Caki2 (cell line): ENCODE data around the gene QPCT. TPM values are rescaled to one million over a fixed set of nuclear protein-coding genes. Genes with fewer than 3 reads are reported as not detected.
"Not testable (repeated sequence)": the region's sequence is repeated elsewhere in the genome, so short reads cannot be mapped to it uniquely, and the experiment has no call there.

Experiments used
- DNase-seq: peaks from one replicate; pipeline ENCODE4 v3.0.0-alpha.2; 2015; ENCODE audit warnings: low read depth
- in situ Hi-C: cut with HindIII; loops from 2 replicates; pipeline ENCODE4 v1.10.0; 2016; ENCODE audit warnings: low sequenced_read_pairs, low pct_unique_long_range_greater_than_20kb, mixed read lengths
- total RNA-seq: library from RNA; depleted of rRNA; stranded (reverse); fragments of >200 nt; shearing (Covaris generic); gene quantifications from 2 replicates; pipeline ENCODE4 v1.2.3, GENCODE V29; 2014; ENCODE audit warnings: low replicate concordance; rRNA removed

QPCT gene
- total RNA-seq, result 8.5 and 12.1 TPM in 2 replicates

DNA sequence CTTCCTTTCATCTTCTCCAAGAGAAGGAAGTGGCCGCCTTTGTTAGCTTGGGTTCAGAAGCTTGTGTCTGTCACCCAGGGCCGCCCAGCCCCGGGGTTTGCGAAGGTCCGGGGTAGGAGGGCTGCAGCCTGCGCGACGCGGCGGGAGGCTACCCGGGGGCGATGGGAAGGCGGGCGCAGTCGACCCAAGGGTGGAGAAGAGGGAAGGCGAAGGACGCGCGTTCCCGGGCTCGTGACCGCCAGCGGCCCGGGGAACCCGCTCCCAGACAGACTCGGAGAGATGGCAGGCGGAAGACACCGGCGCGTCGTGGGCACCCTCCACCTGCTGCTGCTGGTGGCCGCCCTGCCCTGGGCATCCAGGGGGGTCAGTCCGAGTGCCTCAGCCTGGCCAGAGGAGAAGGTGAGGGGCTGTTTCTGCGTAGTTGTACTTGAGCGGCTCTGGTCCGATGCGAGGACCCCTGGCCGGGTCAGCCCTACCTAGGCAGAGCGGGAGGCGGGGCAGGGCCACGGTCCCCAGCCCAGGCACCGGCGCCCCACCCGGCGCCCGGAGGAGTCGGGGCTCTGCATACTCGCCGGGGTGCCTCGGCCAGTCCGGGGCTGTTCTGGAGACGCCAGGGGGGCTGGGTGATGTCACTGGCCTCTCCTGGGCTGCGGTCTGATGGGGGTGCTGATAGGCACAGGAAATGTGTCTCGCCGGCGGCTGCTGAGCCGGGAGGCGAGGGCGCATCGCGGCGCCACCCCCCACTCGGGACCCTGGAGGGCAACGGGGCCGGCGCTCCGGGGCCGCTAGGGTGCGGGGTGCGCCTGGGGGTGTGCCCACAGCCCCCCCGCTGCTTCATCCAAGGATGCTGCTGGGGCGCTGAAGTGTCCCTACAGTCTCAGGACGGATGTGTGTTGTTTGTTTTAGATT is at the start of gene QPCT:
Gene QPCT (plus strand): TSS at position 178 of the 909 bp plus-strand sequence. CDS start 102 bp downstream, at position 280.
- DNase-seq, result peak; percentile 23
- in situ Hi-C loops, result no loop called here

- DNase-seq, in situ Hi-C loops: not testable (repeated sequence)
These were observed 49.6 kb upstream of the QPCT start for GRCh38 chr2:37294858-37295257.

DNA sequence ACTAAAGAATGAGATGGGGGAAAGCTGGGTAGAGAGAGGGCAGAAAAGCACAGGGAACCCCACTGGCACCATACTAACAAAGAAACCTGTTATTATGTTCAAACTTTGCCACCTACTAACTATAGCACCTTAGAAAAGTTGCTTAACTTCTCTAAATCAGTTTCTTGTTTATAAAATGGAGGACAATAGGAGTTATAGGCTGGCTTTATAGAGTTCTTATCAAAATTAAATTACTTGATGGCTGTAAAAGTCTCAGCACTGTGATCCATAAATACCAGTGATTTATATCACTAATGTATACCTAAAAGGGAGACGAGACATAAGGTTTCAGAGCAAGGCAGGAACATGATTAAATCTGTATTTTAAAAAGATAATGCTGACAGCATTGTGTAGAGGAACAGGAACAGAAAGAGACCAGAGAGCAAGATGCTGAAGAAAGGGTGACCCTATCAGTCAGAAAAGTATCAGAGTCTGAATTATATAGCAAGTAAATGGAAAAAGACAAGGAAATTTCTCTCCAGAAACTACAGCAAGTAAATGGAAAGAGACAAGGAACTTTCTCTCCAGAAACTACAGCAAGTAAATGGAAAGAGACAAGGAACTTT is 48.9 kb upstream of the QPCT start:
- no peak for DNase-seq
- in situ Hi-C loops, result no loop called here

- in situ Hi-C loops, result no loop called here
- no peak for DNase-seq
These were observed 46.8 kb upstream of the QPCT start for GRCh38 chr2:37297632-37298031.

- DNase-seq, result no peak
- in situ Hi-C loops, result no loop called here
These were observed 44.3 kb upstream of the QPCT start for GRCh38 chr2:37300146-37300545.

GRCh38 chr2:37300578-37300977 is 43.9 kb upstream of the QPCT start:
- no peak for DNase-seq
- in situ Hi-C loops, result no loop called here

- in situ Hi-C loops, result no loop called here
- DNase-seq, result no peak
These were observed 43.0 kb upstream of the QPCT start for GRCh38 chr2:37301408-37301807.

- in situ Hi-C loops, result no loop called here
- no peak for DNase-seq
These were observed 41.7 kb upstream of the QPCT start for GRCh38 chr2:37302701-37303252.

GRCh38 chr2:37306024-37306423 is 38.4 kb upstream of the QPCT start:
- in situ Hi-C loops, result no loop called here
- DNase-seq, result no peak

- DNase-seq, result no peak
- in situ Hi-C loops, result no loop called here
These were observed 36.9 kb upstream of the QPCT start for GRCh38 chr2:37307500-37307899.

- DNase-seq, result no peak
- in situ Hi-C loops, result no loop called here
These were observed 29.1 kb upstream of the QPCT start for GRCh38 chr2:37315364-37315763.

GRCh38 chr2:37316181-37316580 is 28.2 kb upstream of the QPCT start:
- in situ Hi-C loops, result no loop called here
- no peak for DNase-seq

GRCh38 chr2:37317746-37318145 is 26.7 kb upstream of the QPCT start:
- no peak for DNase-seq
- in situ Hi-C loops, result no loop called here

- in situ Hi-C loops, result no loop called here
- DNase-seq, result no peak
These were observed 26.0 kb upstream of the QPCT start for GRCh38 chr2:37318401-37318800.

DNA sequence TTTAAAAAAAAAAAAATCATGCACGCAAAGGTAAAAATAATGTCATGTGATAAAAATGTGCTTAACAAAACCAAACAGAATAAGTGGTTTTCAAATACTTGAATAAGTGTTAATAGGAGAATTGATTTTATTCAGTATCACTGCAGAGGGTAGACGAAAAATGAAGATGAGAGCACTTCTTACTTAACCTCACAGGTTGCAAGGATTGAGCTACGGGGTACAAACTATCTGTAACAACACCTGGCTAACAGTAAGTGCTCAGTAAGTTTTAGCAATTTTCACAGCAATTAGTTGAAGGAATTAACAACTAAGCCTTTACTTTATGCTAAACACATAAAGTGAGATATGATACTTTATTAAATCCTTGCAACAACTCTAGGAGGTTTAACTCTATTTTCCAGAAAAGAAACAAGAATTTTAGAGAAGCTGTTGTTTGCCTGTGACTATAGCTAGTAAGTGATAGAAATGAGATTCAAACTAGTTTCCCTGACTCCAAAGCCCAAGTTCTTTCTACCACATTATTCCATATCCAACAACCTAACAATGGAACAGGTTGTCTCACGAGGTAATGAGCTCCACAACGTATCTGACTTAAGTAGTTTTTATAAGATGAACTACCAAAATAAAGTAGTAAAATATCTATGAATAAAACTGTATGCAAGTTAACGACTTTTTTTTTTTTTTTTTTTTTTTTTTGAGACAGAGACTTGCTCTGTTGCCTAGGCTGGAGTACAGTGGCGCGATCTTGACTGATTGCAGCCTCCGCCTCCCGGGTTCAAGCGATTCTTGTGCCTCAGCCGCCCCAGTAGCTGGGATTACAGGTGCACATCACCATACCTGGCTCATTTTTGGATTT is 24.4 kb upstream of the QPCT start:
- in situ Hi-C loops, result no loop called here

DNA sequence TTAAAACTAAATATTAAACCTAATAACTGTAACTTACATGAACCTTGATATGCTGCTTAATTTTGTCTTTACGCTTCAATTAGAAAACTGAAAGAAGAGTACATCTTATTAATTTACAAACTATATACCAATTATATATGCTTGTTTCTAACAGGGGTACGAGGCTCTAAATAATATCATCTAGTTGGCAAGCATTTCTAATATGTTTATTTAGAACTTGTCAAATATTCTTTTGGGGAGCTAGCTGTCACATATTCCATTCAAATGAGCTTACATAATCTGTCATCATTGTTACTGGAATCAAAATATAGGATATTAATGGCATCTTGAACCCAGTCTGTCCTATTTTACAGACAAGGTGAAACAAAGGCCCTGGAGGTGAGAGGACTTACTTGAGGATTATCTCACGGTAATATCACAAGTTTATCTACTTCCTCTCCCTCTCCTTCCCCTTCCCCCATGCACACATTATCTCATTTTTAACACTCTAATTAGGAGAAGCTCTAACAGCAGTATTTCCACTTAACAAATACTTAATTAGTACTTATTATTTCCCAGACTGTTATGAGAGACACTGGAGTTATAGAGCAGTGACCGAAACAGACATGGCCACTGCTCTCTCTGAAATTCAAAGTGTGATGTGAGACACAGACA is 23.3 kb upstream of the QPCT start:
- DNase-seq, result no peak
- in situ Hi-C loops, result no loop called here

More for the DNA sequence above, 24.4 kb upstream of the QPCT start:
- DNase-seq, result no peak

DNA sequence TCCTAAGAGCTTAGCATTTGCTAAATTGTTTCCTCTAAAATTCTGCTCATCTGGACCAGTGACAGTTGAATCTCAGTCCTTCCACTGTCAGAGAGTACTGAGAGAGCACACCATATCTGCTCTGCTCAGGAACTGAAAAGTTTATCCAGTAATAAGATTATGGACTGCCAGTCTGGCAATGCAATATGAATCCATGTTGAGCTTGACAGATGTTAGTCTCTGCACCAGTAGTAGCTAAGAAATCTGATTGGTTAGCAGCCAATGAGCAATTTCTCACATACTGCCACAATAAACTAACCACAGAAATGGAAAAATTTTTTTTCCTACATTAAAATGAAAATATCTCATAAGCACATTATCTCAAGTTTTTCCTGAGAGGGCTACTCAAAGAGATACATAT is 22.1 kb upstream of the QPCT start:
- DNase-seq, result no peak
- in situ Hi-C loops, result no loop called here

DNA sequence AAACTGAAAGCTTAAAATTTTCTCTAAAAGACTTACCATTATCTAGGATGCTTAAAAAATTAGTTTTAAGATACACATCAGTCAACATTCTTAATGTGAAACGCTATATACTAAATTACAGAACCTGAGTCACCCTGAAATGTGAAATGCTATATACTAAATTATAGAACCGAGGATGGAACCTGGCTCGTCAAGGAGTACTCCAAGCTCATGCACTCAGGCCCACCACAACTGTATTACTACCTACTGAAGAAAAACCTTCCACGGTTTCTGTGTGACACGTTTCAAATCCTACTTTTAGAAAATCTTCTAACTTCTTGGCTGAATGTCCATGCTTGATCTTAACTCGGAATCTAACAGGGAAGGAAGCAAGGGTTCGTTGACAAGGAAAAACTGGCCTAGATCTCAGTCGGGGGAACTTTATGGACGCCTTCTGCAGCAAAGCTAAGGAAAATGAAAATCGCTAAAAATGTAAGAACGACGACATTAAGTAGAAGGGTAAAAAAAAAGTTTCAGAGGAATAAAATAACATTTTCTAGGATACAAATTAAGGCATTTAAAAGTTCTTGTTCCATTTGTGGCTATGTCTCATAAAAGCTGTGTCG is 21.2 kb upstream of the QPCT start:
- DNase-seq, result no peak
- in situ Hi-C loops, result no loop called here
